DMS114 treated with DMSO at 0.1 percent for 48 hours (cell line): ENCODE results near the gene CEP104.

Experiments used
- DNase-seq: peaks from one replicate; lab custom pipeline; 2025; ENCODE audit not compliant: unreplicated experiment; lab: John Stamatoyannopoulos, UW

CEP104 gene

GRCh38 chr1:3856923-3857790 is at the start of gene CEP104, which contains the start of gene DFFB:
CEP104 (minus strand) TSS chr1:3857211; CDS start chr1:3852407, 4,804 bp downstream.
DFFB (plus strand) TSS chr1:3857476; CDS start chr1:3857604, 128 bp downstream.
- peak; percentile 57 for DNase-seq

- DNase-seq: no peak
Observed at GRCh38 chr1:3906672-3907020, 49.6 kb upstream of the CEP104 start.

- no peak for DNase-seq
Observed at GRCh38 chr1:3905953-3906671, 49.1 kb upstream of the CEP104 start.

- DNase-seq: no peak
Observed at GRCh38 chr1:3905266-3905952, 48.4 kb upstream of the CEP104 start.

GRCh38 chr1:3904843-3905185 is 47.8 kb upstream of the CEP104 start:
- DNase-seq: no peak

- no peak for DNase-seq
Observed at GRCh38 chr1:3904006-3904842, 47.2 kb upstream of the CEP104 start.

GRCh38 chr1:3903141-3904005 is 46.4 kb upstream of the CEP104 start:
- DNase-seq: no peak

- no peak for DNase-seq
Observed at GRCh38 chr1:3902571-3903091, 45.6 kb upstream of the CEP104 start.

GRCh38 chr1:3902111-3902511 is 45.1 kb upstream of the CEP104 start:
- no peak for DNase-seq

- peak; percentile 81 for DNase-seq
Observed at GRCh38 chr1:3900969-3901529, 44.0 kb upstream of the CEP104 start.

GRCh38 chr1:3900150-3900968 is 43.3 kb upstream of the CEP104 start, which contains the start of gene C1orf174:
C1orf174 (minus strand) TSS chr1:3900272; CDS start chr1:3900186, 86 bp downstream.
- peak; percentile 95 for DNase-seq

- no peak for DNase-seq
Observed at GRCh38 chr1:3899754-3900149, 42.7 kb upstream of the CEP104 start.

- no peak for DNase-seq
Observed at GRCh38 chr1:3898994-3899753, 42.2 kb upstream of the CEP104 start.

GRCh38 chr1:3898475-3898735 is 41.4 kb upstream of the CEP104 start:
- no peak for DNase-seq

- no peak for DNase-seq
Observed at GRCh38 chr1:3896396-3897000, 39.5 kb upstream of the CEP104 start.

GRCh38 chr1:3895951-3896325 is 38.9 kb upstream of the CEP104 start:
- no peak for DNase-seq

GRCh38 chr1:3895279-3895950 is 38.4 kb upstream of the CEP104 start:
- DNase-seq: no peak
